Measurements from ENCODE around the gene TKFC. TPM values are rescaled to one million over a fixed set of nuclear protein-coding genes. Genes with fewer than 3 reads are reported as not detected.

Gene TKFC
- polyA plus RNA-seq, 1 of the 3 experiments (the other 2 are of a cell fraction) = 72.0 TPM

DNA sequence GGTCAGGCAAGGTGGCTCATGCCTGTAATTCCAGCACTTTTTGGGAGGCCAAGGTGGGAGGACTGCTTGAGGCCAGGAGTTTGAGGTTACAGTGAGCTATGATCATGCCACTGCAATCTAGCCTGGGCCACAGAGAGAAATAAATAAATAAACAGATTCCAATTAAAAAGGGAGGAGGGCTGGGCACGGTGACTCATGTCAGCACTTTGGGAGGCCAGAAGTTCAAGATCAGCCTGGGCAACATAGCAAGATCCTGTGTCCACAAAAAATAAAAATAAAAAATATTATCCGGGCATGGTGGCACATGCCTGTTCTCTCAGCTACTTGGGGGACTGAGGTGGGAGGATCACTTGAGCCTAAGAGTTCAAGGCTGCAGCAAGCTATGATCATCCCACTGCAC, 21.2 kb downstream of the TKFC start (continued):
- TF ChIP-seq, protein P1, sequence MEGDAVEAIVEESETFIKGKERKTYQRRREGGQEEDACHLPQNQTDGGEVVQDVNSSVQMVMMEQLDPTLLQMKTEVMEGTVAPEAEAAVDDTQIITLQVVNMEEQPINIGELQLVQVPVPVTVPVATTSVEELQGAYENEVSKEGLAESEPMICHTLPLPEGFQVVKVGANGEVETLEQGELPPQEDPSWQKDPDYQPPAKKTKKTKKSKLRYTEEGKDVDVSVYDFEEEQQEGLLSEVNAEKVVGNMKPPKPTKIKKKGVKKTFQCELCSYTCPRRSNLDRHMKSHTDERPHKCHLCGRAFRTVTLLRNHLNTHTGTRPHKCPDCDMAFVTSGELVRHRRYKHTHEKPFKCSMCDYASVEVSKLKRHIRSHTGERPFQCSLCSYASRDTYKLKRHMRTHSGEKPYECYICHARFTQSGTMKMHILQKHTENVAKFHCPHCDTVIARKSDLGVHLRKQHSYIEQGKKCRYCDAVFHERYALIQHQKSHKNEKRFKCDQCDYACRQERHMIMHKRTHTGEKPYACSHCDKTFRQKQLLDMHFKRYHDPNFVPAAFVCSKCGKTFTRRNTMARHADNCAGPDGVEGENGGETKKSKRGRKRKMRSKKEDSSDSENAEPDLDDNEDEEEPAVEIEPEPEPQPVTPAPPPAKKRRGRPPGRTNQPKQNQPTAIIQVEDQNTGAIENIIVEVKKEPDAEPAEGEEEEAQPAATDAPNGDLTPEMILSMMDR (IDR thresholded peaks at IDR 0.05) = no peak
- TF ChIP-seq FOXM1 (IDR thresholded peaks at IDR 0.05; ENCODE audit: low read depth) = no peak

DNA sequence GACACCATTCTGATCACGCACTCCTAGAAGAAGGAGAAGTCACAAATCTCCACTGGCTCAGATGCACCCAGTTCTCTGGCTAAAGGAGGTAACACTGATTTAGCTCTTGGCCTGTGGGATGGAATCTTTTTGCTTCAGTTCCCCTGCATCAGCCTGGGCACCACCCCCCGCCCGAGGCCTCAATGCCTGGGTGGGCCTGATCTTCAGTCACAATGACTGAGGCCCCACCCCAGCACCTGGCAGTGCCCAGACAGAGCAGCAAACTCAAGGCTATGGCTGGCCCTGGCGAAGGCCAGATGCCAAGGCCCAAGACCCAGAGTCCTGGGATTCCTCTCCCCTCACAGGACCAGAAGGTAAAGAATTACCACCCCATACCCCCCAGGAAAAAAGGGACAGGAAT, 23.7 kb downstream of the TKFC start:
- Histone ChIP-seq H3K4me2 (no peak overlapping the region), H3K36me3 (replicated peaks in 1 of 2; ENCODE audit: control insufficient read depth in 1 of 2, insufficient read depth in 2 of 2, low read length in 1 of 2) (peaks cover 5 to 13% of the 10 kb centered on the region in 2 experiments), H3K9me2 (no peaks in the 10 kb centered on the region), H4K20me1 (ENCODE audit: insufficient read depth) (no peaks in the 10 kb centered on the region), H3F3A (replicated peaks; ENCODE audit: insufficient read depth) (peaks cover 4% of the 10 kb centered on the region), H3K4me1 (ENCODE audit: control insufficient read depth in 1 of 2, insufficient read depth in 2 of 2, low read depth in 1 of 2, low read length in 1 of 2) (peaks cover 0 to 14% of the 10 kb centered on the region in 2 experiments; a peak in 1 of 4 replicates), H2AFZ (ENCODE audit: low read depth) (no peak overlapping the region), H3K9me3 (no peaks in the 10 kb centered on the region), H3K27me3 (ENCODE audit: insufficient read depth) (no peaks in the 10 kb centered on the region), H3K9ac (no peak overlapping the region), H3K4me3 (ENCODE audit: low read depth in 2 of 2, low read length in 1 of 2) (no peak overlapping the region), H3K27ac (ENCODE audit: low read depth in 2 of 2, low read length in 1 of 2) (no peak overlapping the region), H3K79me2 (ENCODE audit: insufficient read depth) (peaks cover 23% of the 10 kb centered on the region; the same call in 1 of the 2 replicates)
- TF ChIP-seq GATA2 (CRISPR knock-in tag; IDR thresholded peaks at IDR 0.05) (no peak), RFX5 (IDR thresholded peaks at IDR 0.05; ENCODE audit: low read length) (no peak), SIN3A (IDR thresholded peaks at IDR 0.05; ENCODE audit: borderline replicate concordance, low read depth, low read length) (no peak), NRF1 (IDR thresholded peaks at IDR 0.05; ENCODE audit: low read depth, low read length) (no peak), GABPA (IDR thresholded peaks at IDR 0.05; ENCODE audit: low read depth) (no peak), MEF2A (IDR thresholded peaks at IDR 0.05; ENCODE audit: borderline replicate concordance, low read depth) (no peak)
- CTCF ChIA-PET = interaction anchor here (0.9 to 5.8 kb wide), 3 partner anchors 11 to 29 kb away, joined by 3 to 29 read pairs (median 4); no protein-coding TSS in a partner anchor
- POLR2A ChIA-PET = no interaction called here
- 100% methylated on average over 4 of the region's 4 CpGs for WGBS (ENCODE audit: low lambda C conversion rate)
- no peak for DNase-seq

DNA sequence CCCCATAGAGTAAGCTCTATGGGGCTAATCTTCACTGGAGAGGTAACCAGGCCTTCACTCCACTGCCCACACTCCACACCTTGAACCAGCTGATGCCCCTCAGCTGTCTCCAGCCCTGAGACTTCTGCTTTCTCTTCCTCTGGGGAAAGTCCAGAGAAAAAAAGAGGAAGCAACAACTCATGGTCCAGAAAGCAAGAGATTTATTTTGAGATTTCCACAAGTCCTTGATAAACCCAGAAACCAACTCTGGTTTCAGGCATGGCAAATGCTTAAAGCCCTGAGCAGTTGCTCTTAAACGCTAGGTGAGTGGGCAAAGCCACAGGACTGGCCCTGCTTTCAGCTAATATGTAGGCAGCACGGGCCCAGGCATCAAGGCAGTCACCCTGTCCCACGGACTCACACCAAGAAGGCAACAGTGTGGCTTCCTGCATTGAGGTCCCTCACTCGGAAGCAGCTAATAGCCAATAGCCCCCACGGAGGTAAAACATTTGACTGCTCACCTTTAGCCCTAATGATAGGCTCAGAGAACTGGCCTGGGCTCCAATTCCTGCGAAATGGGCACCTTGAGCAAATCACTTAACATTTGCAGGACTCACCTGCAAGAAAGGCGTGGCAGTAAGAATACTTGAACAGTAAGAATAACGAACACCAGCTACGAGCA, 24.3 kb downstream of the TKFC start:
- Histone ChIP-seq H3K4me3 (ENCODE audit: low read depth in 2 of 2, low read length in 1 of 2) (no peak overlapping the region), H3K9me2 (no peaks in the 10 kb centered on the region), H3K79me2 (ENCODE audit: insufficient read depth) (peaks cover 24% of the 10 kb centered on the region; the same call in 1 of the 2 replicates), H3K36me3 (replicated peaks in 1 of 2; ENCODE audit: control insufficient read depth in 1 of 2, insufficient read depth in 2 of 2, low read length in 1 of 2) (peaks cover 5 to 13% of the 10 kb centered on the region in 2 experiments), H3F3A (replicated peaks; ENCODE audit: insufficient read depth) (peaks cover 6% of the 10 kb centered on the region), H2AFZ (ENCODE audit: low read depth) (no peak overlapping the region), H4K20me1 (ENCODE audit: insufficient read depth) (no peaks in the 10 kb centered on the region), H3K9me3 (no peaks in the 10 kb centered on the region), H3K27ac (ENCODE audit: low read depth in 2 of 2, low read length in 1 of 2) (no peak overlapping the region), H3K9ac (no peak overlapping the region), H3K4me2 (no peak overlapping the region), H3K27me3 (ENCODE audit: insufficient read depth) (no peaks in the 10 kb centered on the region), H3K4me1 (ENCODE audit: control insufficient read depth in 1 of 2, insufficient read depth in 2 of 2, low read depth in 1 of 2, low read length in 1 of 2) (peaks cover 0 to 14% of the 10 kb centered on the region in 2 experiments; a peak in 1 of 4 replicates)
- CTCF ChIA-PET = interaction anchor here (0.7 to 5.8 kb wide), 5 partner anchors 12 to 28 kb away, joined by 3 to 29 read pairs (median 4); no protein-coding TSS in a partner anchor
- POLR2A ChIA-PET = interaction anchor here (0.9 to 1.8 kb wide), 2 partner anchors 21 to 23 kb away, joined by 3 to 4 read pairs; no protein-coding TSS in a partner anchor
- 97% methylated on average over 6 of the region's 9 CpGs for WGBS (ENCODE audit: low lambda C conversion rate)
- no peak for DNase-seq
- no peak for TF ChIP-seq ELF1 (IDR thresholded peaks at IDR 0.05)
- TF ChIP-seq, protein P2, sequence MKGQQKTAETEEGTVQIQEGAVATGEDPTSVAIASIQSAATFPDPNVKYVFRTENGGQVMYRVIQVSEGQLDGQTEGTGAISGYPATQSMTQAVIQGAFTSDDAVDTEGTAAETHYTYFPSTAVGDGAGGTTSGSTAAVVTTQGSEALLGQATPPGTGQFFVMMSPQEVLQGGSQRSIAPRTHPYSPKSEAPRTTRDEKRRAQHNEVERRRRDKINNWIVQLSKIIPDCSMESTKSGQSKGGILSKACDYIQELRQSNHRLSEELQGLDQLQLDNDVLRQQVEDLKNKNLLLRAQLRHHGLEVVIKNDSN (IDR thresholded peaks at IDR 0.05; ENCODE audit: borderline replicate concordance, low read depth) = no peak
- TF ChIP-seq NFIC (IDR thresholded peaks at IDR 0.05; ENCODE audit: borderline replicate concordance) = no peak
- TF ChIP-seq, protein P3, sequence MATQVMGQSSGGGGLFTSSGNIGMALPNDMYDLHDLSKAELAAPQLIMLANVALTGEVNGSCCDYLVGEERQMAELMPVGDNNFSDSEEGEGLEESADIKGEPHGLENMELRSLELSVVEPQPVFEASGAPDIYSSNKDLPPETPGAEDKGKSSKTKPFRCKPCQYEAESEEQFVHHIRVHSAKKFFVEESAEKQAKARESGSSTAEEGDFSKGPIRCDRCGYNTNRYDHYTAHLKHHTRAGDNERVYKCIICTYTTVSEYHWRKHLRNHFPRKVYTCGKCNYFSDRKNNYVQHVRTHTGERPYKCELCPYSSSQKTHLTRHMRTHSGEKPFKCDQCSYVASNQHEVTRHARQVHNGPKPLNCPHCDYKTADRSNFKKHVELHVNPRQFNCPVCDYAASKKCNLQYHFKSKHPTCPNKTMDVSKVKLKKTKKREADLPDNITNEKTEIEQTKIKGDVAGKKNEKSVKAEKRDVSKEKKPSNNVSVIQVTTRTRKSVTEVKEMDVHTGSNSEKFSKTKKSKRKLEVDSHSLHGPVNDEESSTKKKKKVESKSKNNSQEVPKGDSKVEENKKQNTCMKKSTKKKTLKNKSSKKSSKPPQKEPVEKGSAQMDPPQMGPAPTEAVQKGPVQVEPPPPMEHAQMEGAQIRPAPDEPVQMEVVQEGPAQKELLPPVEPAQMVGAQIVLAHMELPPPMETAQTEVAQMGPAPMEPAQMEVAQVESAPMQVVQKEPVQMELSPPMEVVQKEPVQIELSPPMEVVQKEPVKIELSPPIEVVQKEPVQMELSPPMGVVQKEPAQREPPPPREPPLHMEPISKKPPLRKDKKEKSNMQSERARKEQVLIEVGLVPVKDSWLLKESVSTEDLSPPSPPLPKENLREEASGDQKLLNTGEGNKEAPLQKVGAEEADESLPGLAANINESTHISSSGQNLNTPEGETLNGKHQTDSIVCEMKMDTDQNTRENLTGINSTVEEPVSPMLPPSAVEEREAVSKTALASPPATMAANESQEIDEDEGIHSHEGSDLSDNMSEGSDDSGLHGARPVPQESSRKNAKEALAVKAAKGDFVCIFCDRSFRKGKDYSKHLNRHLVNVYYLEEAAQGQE (IDR thresholded peaks at IDR 0.05; ENCODE audit: low read depth, low read length) = no peak
- no peak for TF ChIP-seq EZH2phosphoT487 (IDR thresholded peaks at IDR 0.05; ENCODE audit: borderline replicate concordance, low read depth)
- TF ChIP-seq, protein P4, sequence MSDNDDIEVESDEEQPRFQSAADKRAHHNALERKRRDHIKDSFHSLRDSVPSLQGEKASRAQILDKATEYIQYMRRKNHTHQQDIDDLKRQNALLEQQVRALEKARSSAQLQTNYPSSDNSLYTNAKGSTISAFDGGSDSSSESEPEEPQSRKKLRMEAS (IDR thresholded peaks at IDR 0.05; ENCODE audit: low read depth) = no peak
- TF ChIP-seq, protein P5, sequence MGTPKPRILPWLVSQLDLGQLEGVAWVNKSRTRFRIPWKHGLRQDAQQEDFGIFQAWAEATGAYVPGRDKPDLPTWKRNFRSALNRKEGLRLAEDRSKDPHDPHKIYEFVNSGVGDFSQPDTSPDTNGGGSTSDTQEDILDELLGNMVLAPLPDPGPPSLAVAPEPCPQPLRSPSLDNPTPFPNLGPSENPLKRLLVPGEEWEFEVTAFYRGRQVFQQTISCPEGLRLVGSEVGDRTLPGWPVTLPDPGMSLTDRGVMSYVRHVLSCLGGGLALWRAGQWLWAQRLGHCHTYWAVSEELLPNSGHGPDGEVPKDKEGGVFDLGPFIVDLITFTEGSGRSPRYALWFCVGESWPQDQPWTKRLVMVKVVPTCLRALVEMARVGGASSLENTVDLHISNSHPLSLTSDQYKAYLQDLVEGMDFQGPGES (IDR thresholded peaks at IDR 0.05; ENCODE audit: low read depth, low read length) = no peak
- TF ChIP-seq EP300 (IDR thresholded peaks at IDR 0.05; ENCODE audit: borderline replicate concordance in 1 of 2, low read depth in 1 of 2, low read length in 1 of 2) = no peak
- TF ChIP-seq SIN3A (IDR thresholded peaks at IDR 0.05; ENCODE audit: borderline replicate concordance, low read depth, low read length) = no peak
- TF ChIP-seq GATA2 (CRISPR knock-in tag; IDR thresholded peaks at IDR 0.05) = no peak
- no peak for TF ChIP-seq FOSL2 (IDR thresholded peaks at IDR 0.05; ENCODE audit: borderline replicate concordance, low read depth)
